GM12878 (cell line): Measurements from ENCODE around the gene UQCRQ.

Experiments
- BCLAF1 ChIP-seq: fragments of 450-650 bp; IDR thresholded peaks from 2 replicates; pipeline ENCODE4 v1.6.1; 2017; ENCODE audit warnings: antibody characterized with exemption, mild to moderate bottlenecking, moderate library complexity
- CHD4 ChIP-seq: fragments of 200-600 bp; sonication (generic); IDR thresholded peaks from 2 replicates; pipeline ENCODE4 v1.6.1; 2016; ENCODE audit warnings: mild to moderate bottlenecking
- CTCF ChIP-seq, 3 experiments: IDR thresholded peaks in 2 of 3; conservative IDR thresholded peaks in 1 of 3; 2 replicates each; pipeline ENCODE4 v1.5.1; 2011; ENCODE audit warnings: low read depth in 3 of 3, low read length in 3 of 3, mild to moderate bottlenecking in 3 of 3, control low read depth in 2 of 3, moderate library complexity in 2 of 3, inconsistent platforms in 1 of 3, mixed read lengths in 1 of 3; ENCODE audit not compliant: control insufficient read depth in 2 of 3, insufficient read depth in 1 of 3; ENCODE audit errors: extremely low read depth in 1 of 3
- DPF2 ChIP-seq: fragments of 450-650 bp; IDR thresholded peaks from 2 replicates; pipeline ENCODE4 v1.6.1; 2017; ENCODE audit warnings: mild to moderate bottlenecking
- EZH2 ChIP-seq: IDR thresholded peaks from 2 replicates; pipeline ENCODE4 v1.6.1; 2012; ENCODE audit warnings: low read depth, mild to moderate bottlenecking, control low read depth, inconsistent platforms, low read length, borderline replicate concordance; ENCODE audit not compliant: control insufficient read depth
- GABPA ChIP-seq: IDR thresholded peaks from 2 replicates; pipeline ENCODE4 v1.6.1; 2014; ENCODE audit warnings: antibody characterized with exemption, low read depth, mild to moderate bottlenecking, inconsistent platforms
- JUNB ChIP-seq: IDR thresholded peaks from 2 replicates; pipeline ENCODE4 v1.6.1; 2016; ENCODE audit warnings: antibody characterized with exemption, mild to moderate bottlenecking
- REST ChIP-seq: IDR thresholded peaks from 2 replicates; pipeline ENCODE4 v1.6.1; 2012; ENCODE audit warnings: mild to moderate bottlenecking, low read depth, low read length
- RFX5 ChIP-seq: IDR thresholded peaks from 2 replicates; pipeline ENCODE4 v1.6.1; 2011; ENCODE audit warnings: low read depth, low read length, improper control_type of control experiment
- ZNF24 ChIP-seq: fragments of 450-650 bp; IDR thresholded peaks from 2 replicates; pipeline ENCODE4 v1.6.1; 2017; ENCODE audit warnings: antibody characterized with exemption, mild to moderate bottlenecking

GRCh38 chr5:132898094-132898493 is 31.7 kb downstream of the UQCRQ start:
- TF ChIP-seq BCLAF1 (no peak), RFX5 (no peak), ZNF24 (no peak), JUNB (no peak), CHD4 (no peak), REST (no peak), DPF2 (no peak), EZH2 (no peak), GABPA (no peak), CTCF (IDR thresholded peaks at IDR 0.05 in 2 of 3, conservative IDR thresholded peaks at IDR 0.05 in 1 of 3; ENCODE audit: control insufficient read depth in 2 of 3, extremely low read depth in 1 of 3, insufficient read depth in 1 of 3, low read depth in 3 of 3, low read length in 3 of 3) (no peak)
